PFSK-1 (cell line): ENCODE data around the gene PDE3B.

Experiments
- FOXP2 ChIP-seq: optimal IDR thresholded peaks from 2 replicates; pipeline ENCODE3; 2011; ENCODE audit warnings: borderline replicate concordance, control low read depth, inconsistent platforms; ENCODE audit not compliant: insufficient read depth; ENCODE audit errors: extremely low read length, extremely low read depth
- POLR2AphosphoS5 ChIP-seq: IDR thresholded peaks from 2 replicates; pipeline ENCODE4 v1.6.1; 2012; ENCODE audit warnings: low read depth, mild to moderate bottlenecking, control low read depth, low read length, moderate library complexity
- SIN3A ChIP-seq: IDR thresholded peaks from 2 replicates; pipeline ENCODE4 v1.6.1; 2012; ENCODE audit warnings: mild to moderate bottlenecking, low read length, moderate library complexity, borderline replicate concordance; ENCODE audit not compliant: insufficient read depth
- TAF1 ChIP-seq: IDR thresholded peaks from 2 replicates; pipeline ENCODE4 v1.6.1; 2012; ENCODE audit warnings: low read length, control low read depth, borderline replicate concordance; ENCODE audit not compliant: insufficient read depth
- TF ChIP-seq, protein P1 (sequence below), 2 experiments: IDR thresholded peaks; 2 replicates each; pipeline versions ENCODE4 v1.6.1 to v1.8.0; 2011 to 2012; ENCODE audit warnings: low read depth in 2 of 2, low read length in 2 of 2, control low read depth in 1 of 2, inconsistent platforms in 1 of 2, mild to moderate bottlenecking in 1 of 2, moderate library complexity in 1 of 2; ENCODE audit not compliant: insufficient read depth in 1 of 2

DNA sequence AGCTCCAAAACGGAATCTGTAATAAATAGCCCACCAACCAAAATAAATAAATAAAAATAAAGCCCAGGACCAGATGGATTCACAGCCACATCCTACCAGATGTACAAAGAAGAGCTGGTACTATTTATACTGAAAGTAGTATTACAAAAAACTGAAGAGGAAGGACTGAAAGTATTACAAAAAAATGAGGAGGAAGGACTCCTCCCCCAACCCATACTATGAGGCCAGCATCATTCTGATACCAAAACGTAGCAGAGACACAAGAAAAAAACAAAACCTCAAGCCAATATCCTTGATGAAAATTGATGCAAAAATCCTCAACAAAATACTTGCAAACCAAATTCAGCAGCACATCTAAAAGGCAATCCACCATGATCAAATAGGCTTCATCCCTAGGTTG lies 183.0 kb downstream of the PDE3B start:
- TF ChIP-seq POLR2AphosphoS5, result no peak
- TF ChIP-seq FOXP2, result no peak
- no peak for TF ChIP-seq TAF1
- TF ChIP-seq SIN3A, result no peak
- TF ChIP-seq, protein P1, sequence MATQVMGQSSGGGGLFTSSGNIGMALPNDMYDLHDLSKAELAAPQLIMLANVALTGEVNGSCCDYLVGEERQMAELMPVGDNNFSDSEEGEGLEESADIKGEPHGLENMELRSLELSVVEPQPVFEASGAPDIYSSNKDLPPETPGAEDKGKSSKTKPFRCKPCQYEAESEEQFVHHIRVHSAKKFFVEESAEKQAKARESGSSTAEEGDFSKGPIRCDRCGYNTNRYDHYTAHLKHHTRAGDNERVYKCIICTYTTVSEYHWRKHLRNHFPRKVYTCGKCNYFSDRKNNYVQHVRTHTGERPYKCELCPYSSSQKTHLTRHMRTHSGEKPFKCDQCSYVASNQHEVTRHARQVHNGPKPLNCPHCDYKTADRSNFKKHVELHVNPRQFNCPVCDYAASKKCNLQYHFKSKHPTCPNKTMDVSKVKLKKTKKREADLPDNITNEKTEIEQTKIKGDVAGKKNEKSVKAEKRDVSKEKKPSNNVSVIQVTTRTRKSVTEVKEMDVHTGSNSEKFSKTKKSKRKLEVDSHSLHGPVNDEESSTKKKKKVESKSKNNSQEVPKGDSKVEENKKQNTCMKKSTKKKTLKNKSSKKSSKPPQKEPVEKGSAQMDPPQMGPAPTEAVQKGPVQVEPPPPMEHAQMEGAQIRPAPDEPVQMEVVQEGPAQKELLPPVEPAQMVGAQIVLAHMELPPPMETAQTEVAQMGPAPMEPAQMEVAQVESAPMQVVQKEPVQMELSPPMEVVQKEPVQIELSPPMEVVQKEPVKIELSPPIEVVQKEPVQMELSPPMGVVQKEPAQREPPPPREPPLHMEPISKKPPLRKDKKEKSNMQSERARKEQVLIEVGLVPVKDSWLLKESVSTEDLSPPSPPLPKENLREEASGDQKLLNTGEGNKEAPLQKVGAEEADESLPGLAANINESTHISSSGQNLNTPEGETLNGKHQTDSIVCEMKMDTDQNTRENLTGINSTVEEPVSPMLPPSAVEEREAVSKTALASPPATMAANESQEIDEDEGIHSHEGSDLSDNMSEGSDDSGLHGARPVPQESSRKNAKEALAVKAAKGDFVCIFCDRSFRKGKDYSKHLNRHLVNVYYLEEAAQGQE (IDR thresholded peaks at IDR 0.05; ENCODE audit: insufficient read depth in 1 of 2, low read depth in 2 of 2, low read length in 2 of 2), result no peak
